ENCODE results near the gene MMP19. TPM values are rescaled to one million over a fixed set of nuclear protein-coding genes. Genes with fewer than 3 reads are reported as not detected.

MMP19 gene
- polyA plus RNA-seq (2013) = 5.1 and 5.4 TPM in 2 replicates

- Histone ChIP-seq H2BK5ac (ENCODE audit: low read depth, low read length, poor library complexity) (peak within 1 kb of the TSS; percentile 29), H2AK5ac (ENCODE audit: low read length) (peak within 1 kb of the TSS; percentile 9), H3K27me3 (ENCODE audit: insufficient read depth, low read length) (no peaks in the 10 kb centered on the region), H3K18ac (ENCODE audit: low read length) (peak within 1 kb of the TSS; percentile 93), H3K27ac (ENCODE audit: low read depth, low read length) (peak within 1 kb of the TSS; percentile 68), H3K36me3 (ENCODE audit: control insufficient read depth in 1 of 2, insufficient read depth in 2 of 2, low read length in 2 of 2) (peaks cover 0 to 2% of the 10 kb centered on the region in 2 experiments), H3K4me3 (ENCODE audit: low read depth, low read length) (no peak within 1 kb of the TSS), H3K4me2 (ENCODE audit: low read length) (peak within 1 kb of the TSS; percentile 64), H3K9ac (ENCODE audit: low read length) (peak within 1 kb of the TSS; percentile 23), H3K14ac (ENCODE audit: low read length) (peak within 1 kb of the TSS; percentile 95), H4K8ac (ENCODE audit: low read depth, low read length) (peak within 1 kb of the TSS; percentile 7), H3K4me1 (ENCODE audit: control insufficient read depth in 1 of 2, insufficient read depth in 2 of 2, low read length in 2 of 2) (peaks cover 19 to 24% of the 10 kb centered on the region in 2 experiments), H3K79me2 (ENCODE audit: control insufficient read depth, insufficient read depth, low read length, poor library complexity) (peaks cover 4% of the 10 kb centered on the region), H3K23ac (ENCODE audit: low read length) (no peak within 1 kb of the TSS), H2AFZ (ENCODE audit: insufficient read depth, low read length, poor library complexity) (peak within 1 kb of the TSS; percentile 79), H4K91ac (ENCODE audit: low read depth, low read length) (peak within 1 kb of the TSS; percentile 98), H3K9me3 (ENCODE audit: insufficient read depth, low read depth, low read length) (no peaks in the 10 kb centered on the region), H2BK12ac (ENCODE audit: low read length) (peak within 1 kb of the TSS; percentile 92), H3K4ac (ENCODE audit: low read depth, low read length) (peak within 1 kb of the TSS; percentile 8), H3K79me1 (ENCODE audit: low read length) (peaks cover 9% of the 10 kb centered on the region), H4K12ac (ENCODE audit: low read depth, low read length) (peak within 1 kb of the TSS; percentile 33), H2BK120ac (ENCODE audit: insufficient read depth, low read length, poor library complexity) (peak within 1 kb of the TSS; percentile 82)
- no CpG with 5 or more reads among the region's 10 CpGs for WGBS (ENCODE audit: extremely low coverage, insufficient coverage, insufficient read length)
- DNase-seq = peak; percentile 39 to 56
Observed at GRCh38 chr12:55842681-55843429, at the start of gene MMP19. Gene MMP19, minus strand, starts transcription at chr12:55842936. Its CDS starts 106 bp downstream, at chr12:55842830.

GRCh38 chr12:55891310-55891709 is 48.6 kb upstream of the MMP19 start:
- Histone ChIP-seq H3K9me3 (ENCODE audit: insufficient read depth, low read depth, low read length) (no peaks in the 10 kb centered on the region), H2AFZ (ENCODE audit: insufficient read depth, low read length, poor library complexity) (no peak overlapping the region), H2BK12ac (ENCODE audit: low read length) (no peak overlapping the region), H4K12ac (ENCODE audit: low read depth, low read length) (no peak overlapping the region), H3K18ac (ENCODE audit: low read length) (no peak overlapping the region), H3K14ac (ENCODE audit: low read length) (no peak overlapping the region), H3K27me3 (ENCODE audit: insufficient read depth, low read length) (no peaks in the 10 kb centered on the region), H2BK5ac (ENCODE audit: low read depth, low read length, poor library complexity) (no peak overlapping the region), H2AK5ac (ENCODE audit: low read length) (no peak overlapping the region), H3K79me1 (ENCODE audit: low read length) (no peaks in the 10 kb centered on the region), H3K4me2 (ENCODE audit: low read length) (no peak overlapping the region), H3K4ac (ENCODE audit: low read depth, low read length) (no peak overlapping the region), H3K4me1 (ENCODE audit: control insufficient read depth in 1 of 2, insufficient read depth in 2 of 2, low read length in 2 of 2) (no peaks in the 10 kb centered on the region), H3K36me3 (ENCODE audit: control insufficient read depth in 1 of 2, insufficient read depth in 2 of 2, low read length in 2 of 2) (no peaks in the 10 kb centered on the region), H3K9ac (ENCODE audit: low read length) (no peak overlapping the region), H2BK120ac (ENCODE audit: insufficient read depth, low read length, poor library complexity) (no peak overlapping the region), H4K91ac (ENCODE audit: low read depth, low read length) (no peak overlapping the region), H3K27ac (ENCODE audit: low read depth, low read length) (no peak overlapping the region), H4K8ac (ENCODE audit: low read depth, low read length) (no peak overlapping the region), H3K4me3 (ENCODE audit: low read depth, low read length) (no peak overlapping the region), H3K79me2 (ENCODE audit: control insufficient read depth, insufficient read depth, low read length, poor library complexity) (no peaks in the 10 kb centered on the region), H3K23ac (ENCODE audit: low read length) (no peak overlapping the region)
- no peak for DNase-seq
- WGBS (ENCODE audit: extremely low coverage, insufficient coverage, insufficient read length) = no CpG with 5 or more reads among the region's 4 CpGs

GRCh38 chr12:55885113-55885512 is 42.4 kb upstream of the MMP19 start:
- H3K18ac ChIP-seq (ENCODE audit: low read length) = no peak overlapping the region
- no peaks in the 10 kb centered on the region for H3K79me1 ChIP-seq (ENCODE audit: low read length)
- H4K91ac ChIP-seq (ENCODE audit: low read depth, low read length) = no peak overlapping the region
- no peak overlapping the region for H3K9ac ChIP-seq (ENCODE audit: low read length)
- H3K36me3 ChIP-seq (ENCODE audit: control insufficient read depth in 1 of 2, insufficient read depth in 2 of 2, low read length in 2 of 2) = no peaks in the 10 kb centered on the region
- DNase-seq = no peak
- H3K79me2 ChIP-seq (ENCODE audit: control insufficient read depth, insufficient read depth, low read length, poor library complexity) = no peaks in the 10 kb centered on the region
- H4K12ac ChIP-seq (ENCODE audit: low read depth, low read length) = no peak overlapping the region
- no CpG with 5 or more reads among the region's 1 CpG for WGBS (ENCODE audit: extremely low coverage, insufficient coverage, insufficient read length)
- H3K4me3 ChIP-seq (ENCODE audit: low read depth, low read length) = no peak overlapping the region
- H3K23ac ChIP-seq (ENCODE audit: low read length) = no peak overlapping the region
- no peak overlapping the region for H2AFZ ChIP-seq (ENCODE audit: insufficient read depth, low read length, poor library complexity)
- no peaks in the 10 kb centered on the region for H3K4me1 ChIP-seq (ENCODE audit: control insufficient read depth in 1 of 2, insufficient read depth in 2 of 2, low read length in 2 of 2)
- H3K9me3 ChIP-seq (ENCODE audit: insufficient read depth, low read depth, low read length) = no peaks in the 10 kb centered on the region
- H3K27ac ChIP-seq (ENCODE audit: low read depth, low read length) = no peak overlapping the region
- H3K4ac ChIP-seq (ENCODE audit: low read depth, low read length) = no peak overlapping the region
- H3K27me3 ChIP-seq (ENCODE audit: insufficient read depth, low read length) = no peaks in the 10 kb centered on the region
- no peak overlapping the region for H2AK5ac ChIP-seq (ENCODE audit: low read length)
- no peak overlapping the region for H2BK5ac ChIP-seq (ENCODE audit: low read depth, low read length, poor library complexity)
- no peak overlapping the region for H3K14ac ChIP-seq (ENCODE audit: low read length)
- H2BK12ac ChIP-seq (ENCODE audit: low read length) = no peak overlapping the region
- no peak overlapping the region for H3K4me2 ChIP-seq (ENCODE audit: low read length)
- no peak overlapping the region for H2BK120ac ChIP-seq (ENCODE audit: insufficient read depth, low read length, poor library complexity)
- H4K8ac ChIP-seq (ENCODE audit: low read depth, low read length) = no peak overlapping the region

- Histone ChIP-seq H3K4me3 (ENCODE audit: low read depth, low read length) (no peak overlapping the region), H3K27me3 (ENCODE audit: insufficient read depth, low read length) (no peaks in the 10 kb centered on the region), H2BK12ac (ENCODE audit: low read length) (no peak overlapping the region), H3K23ac (ENCODE audit: low read length) (no peak overlapping the region), H3K27ac (ENCODE audit: low read depth, low read length) (no peak overlapping the region), H4K91ac (ENCODE audit: low read depth, low read length) (no peak overlapping the region), H2AFZ (ENCODE audit: insufficient read depth, low read length, poor library complexity) (no peak overlapping the region), H3K79me1 (ENCODE audit: low read length) (no peaks in the 10 kb centered on the region), H3K4ac (ENCODE audit: low read depth, low read length) (no peak overlapping the region), H2AK5ac (ENCODE audit: low read length) (no peak overlapping the region), H2BK120ac (ENCODE audit: insufficient read depth, low read length, poor library complexity) (no peak overlapping the region), H3K4me2 (ENCODE audit: low read length) (no peak overlapping the region), H3K36me3 (ENCODE audit: control insufficient read depth in 1 of 2, insufficient read depth in 2 of 2, low read length in 2 of 2) (no peaks in the 10 kb centered on the region), H3K9ac (ENCODE audit: low read length) (no peak overlapping the region), H4K12ac (ENCODE audit: low read depth, low read length) (no peak overlapping the region), H4K8ac (ENCODE audit: low read depth, low read length) (no peak overlapping the region), H2BK5ac (ENCODE audit: low read depth, low read length, poor library complexity) (no peak overlapping the region), H3K18ac (ENCODE audit: low read length) (no peak overlapping the region), H3K4me1 (ENCODE audit: control insufficient read depth in 1 of 2, insufficient read depth in 2 of 2, low read length in 2 of 2) (no peaks in the 10 kb centered on the region), H3K14ac (ENCODE audit: low read length) (no peak overlapping the region), H3K9me3 (ENCODE audit: insufficient read depth, low read depth, low read length) (no peaks in the 10 kb centered on the region), H3K79me2 (ENCODE audit: control insufficient read depth, insufficient read depth, low read length, poor library complexity) (no peaks in the 10 kb centered on the region)
- no peak for DNase-seq
Observed at GRCh38 chr12:55877824-55878223, 35.1 kb upstream of the MMP19 start.
